G401.6 (cell line): ENCODE data around the gene MYH2.

Experiments used
- FAIRE-seq: peaks from 2 replicates; lab custom pipeline; 2012; peaks lifted over from hg19 to GRCh38; lab: Jason Lieb, UNC

Gene MYH2

GRCh38 chr17:10516065-10516464 lies 33.4 kb downstream of the MYH2 start:
- FAIRE-seq = no peak

GRCh38 chr17:10513299-10514067 lies 36.0 kb downstream of the MYH2 start:
- no peak for FAIRE-seq

GRCh38 chr17:10512856-10513255 lies 36.6 kb downstream of the MYH2 start:
- no peak for FAIRE-seq

- FAIRE-seq = no peak
Measured at GRCh38 chr17:10499950-10500349, 49.5 kb downstream of the MYH2 start.

GRCh38 chr17:10492004-10492403 lies 57.5 kb downstream of the MYH2 start:
- no peak for FAIRE-seq

GRCh38 chr17:10482252-10482651 lies 67.2 kb downstream of the MYH2 start:
- FAIRE-seq = no peak

- FAIRE-seq = no peak
Measured at GRCh38 chr17:10477701-10478100, 71.8 kb downstream of the MYH2 start.

GRCh38 chr17:10474536-10474935 lies 74.9 kb downstream of the MYH2 start:
- FAIRE-seq = no peak

GRCh38 chr17:10471858-10472257 lies 77.6 kb downstream of the MYH2 start:
- no peak for FAIRE-seq
